ENCODE data around the gene DMD.

The DMD gene

DNA sequence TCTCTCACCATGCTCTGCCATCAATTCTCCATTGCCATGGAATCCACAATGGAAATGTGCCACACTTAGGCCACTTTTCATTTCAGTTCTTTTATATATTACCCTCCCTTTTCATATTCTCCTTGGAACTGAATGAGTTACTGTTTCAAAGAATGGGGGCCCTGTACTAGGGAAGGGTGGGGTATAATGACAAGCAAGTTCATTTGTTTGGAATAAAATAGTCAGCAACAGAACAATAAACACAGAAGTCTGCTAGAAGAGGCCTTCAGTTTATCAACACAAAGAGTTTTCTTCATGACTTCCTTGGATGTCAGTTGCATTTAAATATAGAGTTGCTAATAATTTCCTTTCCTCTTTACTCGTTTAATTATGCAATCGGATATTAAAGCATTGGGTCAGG lies 1661.2 kb downstream of the DMD start:
- in situ Hi-C loops (cut with MboI; ENCODE audit: low pct_unique_long_range_greater_than_20kb, low sequenced_read_pairs): no loop called here
- DNase-seq: no peak

DNA sequence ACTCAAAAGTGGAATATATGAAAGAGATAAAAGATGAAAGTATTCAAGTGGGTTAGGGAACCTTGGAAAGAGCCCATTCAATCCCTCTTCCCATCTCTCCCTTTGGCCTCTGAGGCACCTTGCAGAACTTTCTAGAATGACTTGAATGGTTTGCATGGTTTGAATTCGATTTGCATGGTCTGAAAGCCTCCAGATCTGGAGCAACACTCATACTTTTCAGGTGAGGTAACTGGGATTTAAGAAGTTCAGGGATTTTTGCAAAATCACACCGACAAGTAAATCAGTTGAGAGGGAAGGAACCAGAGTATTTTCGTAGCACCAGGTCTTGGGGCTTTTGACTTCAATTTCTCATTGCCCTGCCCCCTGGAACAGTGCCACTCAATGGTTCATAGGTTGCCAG lies 1663.5 kb downstream of the DMD start:
- DNase-seq: no peak
- in situ Hi-C loops (cut with MboI; ENCODE audit: low pct_unique_long_range_greater_than_20kb, low sequenced_read_pairs): no loop called here

DNA sequence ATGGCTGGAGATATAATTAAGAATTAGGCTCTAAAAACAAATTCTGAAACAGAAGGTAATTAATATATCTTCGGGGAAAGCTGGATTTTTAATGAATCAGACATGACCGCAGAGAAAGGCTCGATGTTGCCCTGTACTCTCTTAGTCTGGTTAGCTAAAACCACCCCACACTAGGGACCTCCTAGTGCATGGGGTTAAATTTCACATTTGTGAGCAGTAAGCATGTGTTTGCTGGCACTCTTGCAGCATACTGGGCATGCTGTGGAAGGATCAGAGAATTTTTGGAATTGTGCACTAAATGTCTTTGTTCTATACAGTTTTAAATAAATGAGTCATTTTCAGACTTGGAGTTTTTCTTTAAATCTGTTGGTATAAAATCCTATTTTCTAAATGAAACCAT lies 1663.9 kb downstream of the DMD start:
- no peak for DNase-seq
- in situ Hi-C loops (cut with MboI; ENCODE audit: low pct_unique_long_range_greater_than_20kb, low sequenced_read_pairs): no loop called here

DNA sequence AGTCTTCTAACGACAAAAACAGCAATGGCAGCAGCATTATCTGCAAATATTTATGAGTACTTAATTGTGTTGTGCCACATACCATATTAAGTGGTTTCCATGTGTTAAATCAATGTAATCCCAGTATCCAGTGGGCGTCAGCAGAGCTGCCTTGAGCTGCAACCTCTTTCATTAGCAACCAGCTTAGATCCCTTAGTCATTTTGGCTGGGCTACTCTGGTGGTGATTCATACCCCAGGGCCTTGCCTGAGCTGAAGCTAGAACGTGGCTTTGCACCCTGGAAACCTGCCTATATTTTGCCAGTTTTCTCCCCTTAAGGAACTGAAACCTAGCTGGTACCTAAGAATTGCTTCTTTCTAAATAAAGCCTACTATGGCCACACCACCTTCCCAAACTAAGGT lies 1665.2 kb downstream of the DMD start:
- no peak for DNase-seq

DNA sequence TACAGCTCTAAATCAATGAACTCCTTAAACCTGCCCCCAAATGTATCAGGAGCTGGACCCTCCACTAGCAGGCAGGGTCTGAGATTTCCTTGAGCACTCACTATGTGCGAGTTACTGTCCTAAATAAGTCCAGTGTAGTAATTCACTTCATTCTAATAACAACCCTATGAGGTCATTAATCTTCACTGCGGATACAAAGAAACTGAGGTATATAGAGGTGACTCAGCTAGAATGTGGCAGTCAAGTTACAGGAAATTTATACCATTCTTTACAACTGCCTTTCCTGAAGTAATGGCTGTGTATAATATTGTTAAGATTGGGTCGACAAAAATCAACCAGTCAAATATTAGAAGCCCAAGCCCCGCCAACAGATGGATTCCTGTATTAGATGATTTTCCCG lies 1665.6 kb downstream of the DMD start:
- in situ Hi-C loops (cut with MboI; ENCODE audit: low pct_unique_long_range_greater_than_20kb, low sequenced_read_pairs): no loop called here

More for the DNA sequence above, 1665.2 kb downstream of the DMD start:
- in situ Hi-C loops (cut with MboI; ENCODE audit: low pct_unique_long_range_greater_than_20kb, low sequenced_read_pairs): no loop called here

DNA sequence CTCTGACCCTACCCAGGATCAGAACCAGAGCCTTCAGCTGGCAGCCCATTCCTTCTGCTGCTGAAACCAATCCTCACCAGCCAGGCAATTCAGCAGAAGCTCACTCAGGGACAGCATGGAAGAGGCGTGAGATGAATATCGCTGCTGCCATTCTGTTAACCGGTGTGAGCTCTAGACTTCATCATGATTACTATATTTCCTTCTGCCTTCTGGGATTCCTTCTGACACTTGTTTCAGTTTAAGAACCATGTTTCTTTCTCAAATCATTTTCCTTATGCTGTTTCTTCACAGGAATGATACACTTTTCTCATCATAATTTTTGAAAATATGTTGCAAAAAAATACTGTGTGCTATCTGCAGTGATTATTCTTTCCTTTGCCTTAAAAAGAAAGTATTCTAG lies 1666.2 kb downstream of the DMD start:
- DNase-seq: no peak
- in situ Hi-C loops (cut with MboI; ENCODE audit: low pct_unique_long_range_greater_than_20kb, low sequenced_read_pairs): no loop called here

More for the DNA sequence above, 1665.6 kb downstream of the DMD start:
- no peak for DNase-seq

- no peak for DNase-seq
- in situ Hi-C loops (cut with MboI; ENCODE audit: low pct_unique_long_range_greater_than_20kb, low sequenced_read_pairs): no loop called here
These were observed 1667.7 kb downstream of the DMD start for GRCh38 chrX:31543634-31544033.

DNA sequence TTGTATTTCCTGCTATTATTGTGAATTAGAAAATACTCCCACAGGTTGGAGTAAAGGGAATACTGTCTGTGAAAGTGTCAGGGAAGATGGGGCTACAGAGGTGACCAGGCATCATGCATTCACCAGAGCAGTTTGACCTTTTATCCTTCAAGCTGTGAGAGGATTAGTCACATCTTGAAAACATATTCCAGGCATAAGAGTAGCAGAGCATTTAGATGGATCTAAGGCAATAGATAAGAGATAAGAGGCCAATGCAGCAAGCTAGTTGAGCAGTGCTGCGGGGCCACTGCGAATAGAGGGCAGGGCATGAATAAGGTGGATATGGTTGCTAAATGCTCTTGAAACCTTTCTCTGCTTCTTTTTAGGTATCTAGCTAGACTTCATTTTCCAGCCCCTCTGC lies 1668.8 kb downstream of the DMD start:
- in situ Hi-C loops (cut with MboI; ENCODE audit: low pct_unique_long_range_greater_than_20kb, low sequenced_read_pairs): no loop called here
- no peak for DNase-seq

GRCh38 chrX:31540313-31540712 lies 1671.0 kb downstream of the DMD start:
- in situ Hi-C loops (cut with MboI; ENCODE audit: low pct_unique_long_range_greater_than_20kb, low sequenced_read_pairs): no loop called here
- no peak for DNase-seq

DNA sequence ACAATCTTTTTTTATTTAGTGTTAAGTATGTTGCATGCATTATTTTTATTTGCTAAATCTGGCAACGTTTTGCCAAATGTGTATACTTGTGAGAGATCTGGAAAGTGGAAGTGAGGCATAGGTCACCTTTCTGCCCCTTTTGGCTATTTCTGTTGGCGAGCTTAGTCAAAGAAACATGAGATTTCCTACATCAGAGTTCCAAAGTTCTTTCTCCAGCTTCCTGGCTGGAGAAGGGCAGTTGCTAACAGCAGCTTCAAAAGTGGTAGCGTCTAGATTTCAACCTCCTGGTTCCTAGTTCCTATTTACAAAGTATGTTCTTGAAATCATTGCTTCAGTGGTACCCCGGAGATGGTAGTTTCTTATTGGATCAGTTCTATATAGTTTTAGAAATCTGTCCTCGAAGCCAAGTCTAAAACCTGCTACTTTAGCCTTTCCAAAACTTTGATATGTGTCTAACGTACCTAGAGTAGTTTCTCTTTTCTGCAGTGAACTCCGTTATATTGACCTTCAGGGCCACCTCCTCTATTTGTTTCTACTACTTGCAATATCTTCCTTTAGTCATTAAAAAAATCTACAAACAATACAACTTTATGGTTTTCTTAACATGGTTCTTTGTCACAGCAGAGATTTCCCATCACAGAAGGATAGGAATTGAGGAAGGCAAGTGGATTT lies 1683.8 kb downstream of the DMD start:
- no peak for DNase-seq
- in situ Hi-C loops (cut with MboI; ENCODE audit: low pct_unique_long_range_greater_than_20kb, low sequenced_read_pairs): no loop called here

- no peak for DNase-seq
- in situ Hi-C loops (cut with MboI; ENCODE audit: low pct_unique_long_range_greater_than_20kb, low sequenced_read_pairs): no loop called here
These were observed 1687.3 kb downstream of the DMD start for GRCh38 chrX:31523884-31524536.

GRCh38 chrX:31522760-31523159 lies 1688.6 kb downstream of the DMD start:
- no peak for DNase-seq
- in situ Hi-C loops (cut with MboI; ENCODE audit: low pct_unique_long_range_greater_than_20kb, low sequenced_read_pairs): no loop called here

- DNase-seq: no peak
- in situ Hi-C loops (cut with MboI; ENCODE audit: low pct_unique_long_range_greater_than_20kb, low sequenced_read_pairs): no loop called here
These were observed 1689.4 kb downstream of the DMD start for GRCh38 chrX:31521941-31522340.

GRCh38 chrX:31516527-31516926 lies 1694.8 kb downstream of the DMD start:
- in situ Hi-C loops (cut with MboI; ENCODE audit: low pct_unique_long_range_greater_than_20kb, low sequenced_read_pairs): no loop called here
- DNase-seq: no peak

GRCh38 chrX:31508338-31508737 lies 1703.0 kb downstream of the DMD start:
- DNase-seq: no peak

DNA sequence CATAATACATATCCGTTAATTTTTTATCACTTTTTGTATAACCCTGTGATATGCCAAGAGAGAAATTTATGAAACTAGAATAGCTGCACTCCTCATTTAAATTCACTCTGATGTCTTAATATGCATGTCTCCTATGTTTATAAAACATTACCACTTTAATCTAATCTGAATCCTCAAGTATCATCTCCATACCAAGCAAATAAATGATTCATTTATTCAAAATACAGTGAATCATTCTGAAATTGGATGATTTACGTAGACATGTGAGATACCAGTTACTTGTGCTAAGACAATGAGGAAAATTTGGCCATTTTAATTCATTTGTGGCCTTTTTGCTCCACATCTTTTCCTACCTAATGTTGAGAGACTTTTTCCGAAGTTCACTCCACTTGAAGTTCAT lies 1704.4 kb downstream of the DMD start:
- no peak for DNase-seq
- in situ Hi-C loops (cut with MboI; ENCODE audit: low pct_unique_long_range_greater_than_20kb, low sequenced_read_pairs): no loop called here

More at GRCh38 chrX:31508338-31508737, 1703.0 kb downstream of the DMD start:
- in situ Hi-C loops (cut with MboI; ENCODE audit: low pct_unique_long_range_greater_than_20kb, low sequenced_read_pairs): no loop called here

GRCh38 chrX:31506360-31506759 lies 1705.0 kb downstream of the DMD start:
- in situ Hi-C loops (cut with MboI; ENCODE audit: low pct_unique_long_range_greater_than_20kb, low sequenced_read_pairs): no loop called here
- no peak for DNase-seq

DNA sequence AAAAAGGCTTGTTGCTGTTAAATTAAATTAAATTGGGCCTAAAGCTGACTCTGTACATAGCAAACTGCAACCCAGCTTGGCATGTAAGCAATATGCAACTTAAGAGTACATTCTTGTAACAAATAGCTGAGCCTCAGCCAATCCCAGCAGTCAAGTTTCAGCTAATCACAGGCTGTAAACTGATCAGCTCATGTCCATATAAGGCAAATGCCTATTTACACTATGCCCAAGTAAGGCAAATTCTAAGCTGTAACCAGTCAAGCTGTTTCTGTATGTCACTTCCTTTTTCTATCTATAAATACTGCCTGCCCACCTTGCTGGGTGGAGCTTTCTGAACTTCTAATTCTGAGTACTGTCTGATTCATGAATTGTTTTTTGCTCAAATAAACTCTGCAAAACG lies 1710.4 kb downstream of the DMD start:
- in situ Hi-C loops (cut with MboI; ENCODE audit: low pct_unique_long_range_greater_than_20kb, low sequenced_read_pairs): no loop called here
- DNase-seq: peak; percentile 8

DNA sequence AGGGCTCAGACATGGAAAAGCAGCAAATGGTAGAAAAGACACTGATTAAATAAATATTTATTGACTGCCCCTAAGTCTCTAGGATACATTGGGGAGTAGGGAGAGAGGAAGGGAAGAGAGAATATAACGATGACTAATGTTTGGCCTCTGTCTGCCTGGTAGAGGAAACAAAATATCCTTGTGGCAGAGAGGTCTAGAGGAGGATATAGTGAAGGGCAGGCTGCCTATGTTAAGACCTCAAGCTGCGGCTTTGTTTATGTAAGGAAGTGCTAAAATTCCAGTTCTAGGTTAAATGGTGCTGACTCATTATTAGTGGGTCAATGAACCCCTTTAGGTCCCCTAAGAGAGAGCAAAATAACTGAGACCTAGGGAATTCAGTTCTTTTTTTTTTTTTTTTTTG lies 1712.2 kb downstream of the DMD start:
- DNase-seq: no peak
- in situ Hi-C loops (cut with MboI; ENCODE audit: low pct_unique_long_range_greater_than_20kb, low sequenced_read_pairs): no loop called here

- in situ Hi-C loops (cut with MboI; ENCODE audit: low pct_unique_long_range_greater_than_20kb, low sequenced_read_pairs): no loop called here
These were observed 1714.3 kb downstream of the DMD start for GRCh38 chrX:31497086-31497485.

GRCh38 chrX:31487951-31488350 lies 1723.4 kb downstream of the DMD start:
- in situ Hi-C loops (cut with MboI; ENCODE audit: low pct_unique_long_range_greater_than_20kb, low sequenced_read_pairs): no loop called here
- DNase-seq: no peak

More at GRCh38 chrX:31497086-31497485, 1714.3 kb downstream of the DMD start:
- DNase-seq: no peak

Data from KBM-7 (cell line).